Pericardium fibroblast (primary cell): ENCODE results near the gene CCDC200. TPM values are rescaled to one million over a fixed set of nuclear protein-coding genes. Genes with fewer than 3 reads are reported as not detected.

ENCODE experiments used
- total RNA-seq: library from RNA; depleted of rRNA; stranded (reverse); fragments of >200 nt; gene quantifications from 2 replicates; pipeline ENCODE4 v1.2.3, GENCODE V29; 2015

The CCDC200 gene
- not detected in 2 replicates for total RNA-seq

GRCh38 chr17:43228020-43228782, at the start of gene CCDC200:
Gene CCDC200, minus strand, starts transcription at chr17:43228623. Its CDS starts 69 bp downstream, at chr17:43228554.

DNA sequence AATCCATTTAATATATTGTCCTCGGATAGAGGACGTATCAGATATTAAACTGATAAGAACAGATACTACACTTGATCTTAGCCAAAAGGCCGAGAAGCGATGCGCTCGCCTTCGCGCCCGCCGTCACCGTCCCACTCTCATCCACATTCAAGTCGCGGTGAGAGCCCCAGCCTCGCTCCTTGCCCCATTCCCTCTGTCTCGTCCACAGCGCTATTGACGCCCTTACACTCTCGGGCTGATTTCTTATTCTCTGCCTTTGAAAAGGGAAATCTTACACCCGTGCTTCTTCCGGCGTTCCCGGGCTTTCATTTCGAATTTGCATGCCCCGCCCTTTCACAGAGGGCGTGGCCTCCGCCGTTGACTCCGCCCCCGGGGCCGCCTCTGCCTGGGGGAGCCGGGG, 5.5 kb upstream of the CCDC200 start, which contains the start of gene RNU2-1:
Gene RNU2-1 (minus strand): TSS at position 101 of the 400 bp plus-strand sequence.

DNA sequence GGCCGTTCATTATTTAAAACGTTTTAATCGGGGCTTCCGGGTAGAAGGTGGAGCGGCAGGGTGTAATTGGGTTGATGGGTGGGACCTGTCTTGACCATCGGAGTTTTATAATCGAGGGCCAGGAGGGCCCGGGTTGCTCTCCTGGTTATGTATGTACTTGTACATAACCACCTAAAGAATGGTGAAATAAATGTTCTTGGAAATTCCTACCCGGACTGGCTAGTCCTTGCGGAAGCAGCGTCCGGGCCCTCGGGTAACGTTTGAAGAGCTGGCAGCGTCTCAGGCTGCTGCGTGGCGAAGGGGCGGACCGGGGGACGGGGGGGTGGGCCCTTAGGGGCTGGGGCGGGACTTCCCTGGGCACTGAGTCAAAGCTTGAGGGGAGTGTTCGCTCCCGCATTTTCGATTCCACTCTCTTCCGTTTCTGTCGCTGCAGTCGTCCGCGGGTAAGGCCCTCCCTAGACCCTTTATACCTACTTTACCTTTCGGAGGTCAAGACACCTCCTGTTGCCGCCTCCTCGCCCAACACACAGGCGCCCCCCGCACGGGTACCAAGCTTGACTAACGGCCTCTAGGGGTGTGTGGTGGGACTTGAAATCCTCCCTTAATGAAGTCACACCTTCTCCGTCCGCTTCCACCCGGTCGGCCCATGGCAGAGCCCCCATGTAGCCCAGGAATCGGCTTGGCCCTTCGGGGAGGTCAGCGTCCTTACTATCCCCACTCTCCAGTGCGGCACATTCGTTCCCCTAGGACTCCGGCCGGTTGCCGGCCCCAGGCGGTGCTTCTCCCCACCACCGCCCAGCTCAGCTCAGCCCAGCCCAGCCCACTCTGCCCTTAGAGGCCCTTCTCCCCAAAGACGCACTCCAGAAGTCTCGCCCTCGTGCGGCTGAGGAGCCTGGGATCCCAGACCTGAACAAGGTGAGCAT, 16.7 kb downstream of the CCDC200 start, which contains the start of gene TMEM106A:
Gene TMEM106A (plus strand): TSS at position 396 of the 923 bp plus-strand sequence. CDS start 1,167 bp downstream, outside the sequence.

Other genes with a start within 250 kb of the CCDC200 start
- gene PTGES3L, start 248.5 kb downstream of the CCDC200 start, total RNA-seq: 0.12 TPM in 1 of 2 replicates, not detected in the other
- 7.7 and 11.3 TPM in 2 replicates for gene RUNDC1, start 248.1 kb downstream of the CCDC200 start, total RNA-seq
- 1,871 and 2,562 TPM in 2 replicates for gene RPL27, start 230.2 kb downstream of the CCDC200 start, total RNA-seq
- gene IFI35, start 221.8 kb downstream of the CCDC200 start, total RNA-seq: 28.4 and 55.8 TPM in 2 replicates
- 346 and 498 TPM in 2 replicates for gene VAT1, start 206.2 kb downstream of the CCDC200 start, total RNA-seq
- 0.26 and 0.35 TPM in 2 replicates for gene RND2, start 203.4 kb downstream of the CCDC200 start, total RNA-seq
- 1.2 and 8.7 TPM in 2 replicates for gene BRCA1, start 103.3 kb downstream of the CCDC200 start, total RNA-seq
- gene NBR1, start 57.4 kb downstream of the CCDC200 start, total RNA-seq: 74.1 TPM in 2 replicates
- gene TMEM106A, start 16.7 kb downstream of the CCDC200 start, total RNA-seq: 0.68 and 3.0 TPM in 2 replicates
- gene RNU2-1, start 5.4 kb upstream of the CCDC200 start, total RNA-seq: not detected in 2 replicates
- 25.8 and 92.4 TPM in 2 replicates for gene ARL4D, start 170.4 kb upstream of the CCDC200 start, total RNA-seq